HCT116 (cell line): Measurements from ENCODE around the gene ATXN1. TPM values are rescaled to one million over a fixed set of nuclear protein-coding genes. Genes with fewer than 3 reads are reported as not detected.

ENCODE experiments used
- ATAC-seq: fragments of 200-7000 bp; cut with Tn5 transposase; 2 replicates; pipeline ENCODE4 v1.9.1; 2020; ENCODE audit warnings: mild to moderate bottlenecking, moderate library complexity
- BruUV-seq: library from RNA; stranded (reverse); fragments of 400-500 nt; replicated peaks from 2 replicates; lab custom pipeline; 2021; lab: Mats Ljungman, UMichigan
- CTCF ChIA-PET: fragments of 300-600 bp; sonication (Branson Sonifier 250); formaldehyde crosslinking; loops from one replicate; lab custom pipeline; 2021; ENCODE audit warnings: antibody characterized with exemption; lab: Charles Lee
- POLR2A ChIA-PET: fragments of 300-600, 350-600 bp; sonication (Branson Sonifier 250); formaldehyde crosslinking; loops from one replicate; lab custom pipeline; 2021; ENCODE audit warnings: antibody characterized with exemption; lab: Charles Lee
- RAD21 ChIA-PET, 2 experiments: fragments of 300-600 bp; sonication (Branson Sonifier 250); formaldehyde crosslinking; loops; one replicate each; lab custom pipeline; 2023; ENCODE audit warnings: low total read pairs in 2 of 2; ENCODE audit not compliant: uncharacterized antibody in 2 of 2, unreplicated experiment in 2 of 2, low non-redundant PET in 1 of 2; lab: Charles Lee
- DNase-seq: peaks from one replicate; pipeline ENCODE4 v3.0.0-alpha.2; 2010; ENCODE audit warnings: low read depth, low spot score
- H2AFZ ChIP-seq: fragments of 200-600 bp; shearing (Covaris generic), sonication (generic); 2 replicates; pipeline ENCODE4 v1.6.1; 2017; ENCODE audit warnings: low read depth, mixed run types, mixed read lengths, antibody characterized with exemption, low read length; ENCODE audit not compliant: poor library complexity, severe bottlenecking
- H3K27ac ChIP-seq: 2 replicates; pipeline ENCODE4 v1.5.1; 2012; ENCODE audit warnings: low read depth, low read length
- H3K27me3 ChIP-seq: fragments of 200-600 bp; sonication (generic); 2 replicates; pipeline ENCODE4 v1.6.1; 2016; ENCODE audit warnings: mixed run types, low read length, mixed read lengths; ENCODE audit not compliant: insufficient read depth
- H3K36me3 ChIP-seq, 2 experiments: fragments of 200-500 bp in 1 of 2; fragments of 200-600 bp in 1 of 2; sonication (Bioruptor generic) in 1 of 2; sonication (generic) in 1 of 2; 2 replicates each; pipeline versions ENCODE4 v1.5.1 to v1.6.1; 2014 to 2016; ENCODE audit warnings: low read length in 2 of 2, inconsistent platforms in 1 of 2, mixed read lengths in 1 of 2, mixed run types in 1 of 2; ENCODE audit not compliant: insufficient read depth in 2 of 2, control insufficient read depth in 1 of 2
- H3K4me1 ChIP-seq, 2 experiments: fragments of 200-600 bp in 1 of 2; sonication (generic) in 1 of 2; 2 replicates each; pipeline versions ENCODE4 v1.5.1 to v1.6.1; 2012 to 2017; ENCODE audit warnings: low read length in 2 of 2, inconsistent platforms in 1 of 2, mild to moderate bottlenecking in 1 of 2, mixed read lengths in 1 of 2, mixed run types in 1 of 2, moderate library complexity in 1 of 2; ENCODE audit not compliant: insufficient read depth in 2 of 2, control insufficient read depth in 1 of 2
- H3K4me2 ChIP-seq: fragments of 200-600 bp; sonication (generic); 2 replicates; pipeline ENCODE4 v1.6.1; 2017; ENCODE audit warnings: mixed run types, low read length, mixed read lengths
- H3K4me3 ChIP-seq, 2 experiments: fragments of 200-600 bp in 1 of 2; sonication (generic) in 1 of 2; replicated peaks in 1 of 2; 2 replicates each; pipeline ENCODE4 v1.5.1; 2011 to 2016; ENCODE audit warnings: low read length in 2 of 2, control low read depth in 1 of 2, low read depth in 1 of 2, mild to moderate bottlenecking in 1 of 2, mixed read lengths in 1 of 2, mixed run types in 1 of 2
- H3K79me2 ChIP-seq: fragments of 200-600 bp; sonication (generic); 2 replicates; pipeline ENCODE4 v1.6.1; 2017; ENCODE audit warnings: mild to moderate bottlenecking, mixed run types, low read length, moderate library complexity, mixed read lengths; ENCODE audit not compliant: insufficient read depth
- H3K9ac ChIP-seq: fragments of 200-600 bp; sonication (generic); 2 replicates; pipeline ENCODE4 v1.6.1; 2016; ENCODE audit warnings: low read length, mixed read lengths
- H3K9me2 ChIP-seq: fragments of 200-600 bp; sonication (generic), shearing (Covaris generic); 2 replicates; pipeline ENCODE4 v1.6.1; 2017; ENCODE audit warnings: mixed run types, mild to moderate bottlenecking, moderate library complexity; ENCODE audit not compliant: insufficient read depth
- H3K9me3 ChIP-seq, 2 experiments: fragments of 200-500 bp in 1 of 2; fragments of 200-600 bp in 1 of 2; sonication (Bioruptor generic) in 1 of 2; sonication (generic) in 1 of 2; 2 replicates each; pipeline ENCODE4 v1.6.1; 2014 to 2017; ENCODE audit warnings: low read length in 2 of 2, mixed read lengths in 2 of 2, inconsistent platforms in 1 of 2, low read depth in 1 of 2, mild to moderate bottlenecking in 1 of 2, mixed run types in 1 of 2, moderate library complexity in 1 of 2; ENCODE audit not compliant: control insufficient read depth in 1 of 2, insufficient read depth in 1 of 2
- H4K20me1 ChIP-seq: fragments of 200-600 bp; sonication (generic), shearing (Covaris generic); 2 replicates; pipeline ENCODE4 v1.6.1; 2017; ENCODE audit warnings: mixed run types, mild to moderate bottlenecking, moderate library complexity; ENCODE audit not compliant: insufficient read depth
- CBX3 ChIP-seq: IDR thresholded peaks from 2 replicates; pipeline ENCODE4 v1.6.1; 2012; ENCODE audit warnings: low read depth
- CEBPB ChIP-seq: IDR thresholded peaks from 2 replicates; pipeline ENCODE4 v1.6.1; 2012; ENCODE audit warnings: low read depth
- CTCF ChIP-seq, 3 experiments: fragments of 200-600 bp in 1 of 3; sonication (generic) in 1 of 3; IDR thresholded peaks in 2 of 3; conservative IDR thresholded peaks in 1 of 3; 2 replicates each; pipeline ENCODE4 v1.5.1; 2012 to 2017; ENCODE audit warnings: low read depth in 2 of 3, low read length in 2 of 3, antibody characterized with exemption in 1 of 3, borderline replicate concordance in 1 of 3, control low read depth in 1 of 3, mild to moderate bottlenecking in 1 of 3, mixed read lengths in 1 of 3, mixed run types in 1 of 3, moderate library complexity in 1 of 3; ENCODE audit not compliant: insufficient read depth in 1 of 3
- ELF1 ChIP-seq: IDR thresholded peaks from 2 replicates; pipeline ENCODE4 v1.6.1; 2012; ENCODE audit warnings: low read depth, borderline replicate concordance
- EZH2 ChIP-seq: fragments of 200-600 bp; sonication (generic); IDR thresholded peaks from 2 replicates; pipeline ENCODE4 v1.6.1; 2017; ENCODE audit warnings: antibody characterized with exemption, mixed run types
- FOSL1 ChIP-seq: IDR thresholded peaks from 2 replicates; pipeline ENCODE4 v1.6.1; 2012; ENCODE audit warnings: low read depth
- POLR2A ChIP-seq: IDR thresholded peaks from 2 replicates; pipeline ENCODE4 v1.7.0; 2011; ENCODE audit warnings: borderline replicate concordance; ENCODE audit not compliant: insufficient read depth, insufficient read length; ENCODE audit errors: extremely low read depth
- POLR2AphosphoS5 ChIP-seq: IDR thresholded peaks from 2 replicates; pipeline ENCODE4 v1.6.1; 2011; ENCODE audit warnings: mild to moderate bottlenecking, low read depth, low read length, moderate library complexity
- RAD21 ChIP-seq: IDR thresholded peaks from 2 replicates; pipeline ENCODE4 v1.6.1; 2012; ENCODE audit warnings: low read depth, mild to moderate bottlenecking
- SIN3A ChIP-seq: IDR thresholded peaks from 2 replicates; pipeline ENCODE4 v1.6.1; 2012; ENCODE audit warnings: low read depth
- SP1 ChIP-seq: IDR thresholded peaks from 2 replicates; pipeline ENCODE4 v1.6.1; 2012; ENCODE audit warnings: low read depth
- TCF7L2 ChIP-seq: IDR thresholded peaks from 2 replicates; pipeline ENCODE4 v1.7.0; 2011; ENCODE audit warnings: borderline replicate concordance, inconsistent platforms; ENCODE audit not compliant: insufficient read depth, insufficient read length; ENCODE audit errors: extremely low read depth
- YY1 ChIP-seq: IDR thresholded peaks from 2 replicates; pipeline ENCODE4 v1.6.1; 2011; ENCODE audit warnings: low read length, low read depth, moderate library complexity, mild to moderate bottlenecking; ENCODE audit not compliant: insufficient replicate concordance; ENCODE audit errors: extremely low read depth
- ZBTB33 ChIP-seq: IDR thresholded peaks from 2 replicates; pipeline ENCODE4 v1.6.1; 2011; ENCODE audit warnings: mild to moderate bottlenecking, low read length, moderate library complexity; ENCODE audit not compliant: insufficient replicate concordance; ENCODE audit errors: extremely low read depth
- ZFX ChIP-seq: fragments of 450-650 bp; IDR thresholded peaks from 2 replicates; pipeline ENCODE4 v1.6.1; 2017
- intact Hi-C: fragments of 100-400 bp; cut with micrococcal nuclease; formaldehyde crosslinking; loops from 2 replicates; pipeline ENCODE4 v1.10.0; 2022
- total RNA-seq: library from RNA; stranded (reverse); gene quantifications from one replicate; pipeline ENCODE4 v1.2.1, GENCODE V29; 2021; ENCODE audit not compliant: unreplicated experiment

ATXN1 gene
- total RNA-seq, 1 experiment from 2014 or later: 21.0 TPM

GRCh38 chr6:16282370-16282769 is 478.9 kb downstream of the ATXN1 start:
- Histone ChIP-seq H3K4me3 (no peak overlapping the region), H3K4me1 (peaks cover 17% of the 10 kb centered on the region in 2 experiments), H3K27ac (no peak overlapping the region), H3K9me2 (no peaks in the 10 kb centered on the region), H3K79me2 (no peaks in the 10 kb centered on the region), H3K4me2 (no peak overlapping the region), H3K36me3 (no peaks in the 10 kb centered on the region), H4K20me1 (no peaks in the 10 kb centered on the region), H2AFZ (no peak overlapping the region), H3K27me3 (no peaks in the 10 kb centered on the region), H3K9ac (no peak overlapping the region), H3K9me3 (no peaks in the 10 kb centered on the region)
- no peak for DNase-seq
- BruUV-seq: no TSS peak
- ChIA-PET POLR2A (no interaction called here), CTCF (interaction anchor here (1.4 kb wide), 1 partner anchor 35 kb away, joined by 3 read pairs; no protein-coding TSS in a partner anchor), RAD21 (no interaction called here)
- no peak for ATAC-seq
- TF ChIP-seq ZFX (no peak), POLR2A (no peak), ELF1 (no peak), CBX3 (no peak), TCF7L2 (no peak), ZBTB33 (no peak), FOSL1 (no peak), CEBPB (no peak), YY1 (no peak), SP1 (no peak), CTCF (IDR thresholded peaks at IDR 0.05 in 2 of 3, conservative IDR thresholded peaks at IDR 0.05 in 1 of 3; ENCODE audit: borderline replicate concordance in 1 of 3, insufficient read depth in 1 of 3, low read depth in 2 of 3, low read length in 2 of 3) (no peak), RAD21 (no peak), POLR2AphosphoS5 (no peak), SIN3A (no peak), EZH2 (no peak)
- intact Hi-C loops: no loop called here
